ENCODE data around the gene SLC25A53. TPM values are rescaled to one million over a fixed set of nuclear protein-coding genes. Genes with fewer than 3 reads are reported as not detected.

Gene SLC25A53
- total RNA-seq, 1 donor from 2014 or later = 4.3 TPM

- Mint-ChIP-seq H3K4me3 (ENCODE audit: low read depth) (peak overlapping the region; percentile 82), H3K27ac (peak overlapping the region; percentile 46), H3K9me3 (no peaks in the 10 kb centered on the region), H3K27me3 (ENCODE audit: low read depth) (no peaks in the 10 kb centered on the region), H3K4me1 (ENCODE audit: low read depth) (peaks cover 30% of the 10 kb centered on the region), H3K36me3 (ENCODE audit: low read depth) (peaks cover 8% of the 10 kb centered on the region)
- DNase-seq (ENCODE audit: low spot score) = no peak
- intact Hi-C loops (cut with micrococcal nuclease) = loop anchor here (1.0 kb wide), 1 partner anchor 10 kb away; the partner anchor contains the start of gene SLC25A53
Observed at GRCh38 chrX:104166735-104167436, 10.1 kb upstream of the SLC25A53 start.

- H3K36me3 Mint-ChIP-seq (ENCODE audit: low read depth) = peaks cover 8% of the 10 kb centered on the region
- peak; percentile 81 for DNase-seq (ENCODE audit: low spot score)
- no peaks in the 10 kb centered on the region for H3K27me3 Mint-ChIP-seq (ENCODE audit: low read depth)
- intact Hi-C loops (cut with micrococcal nuclease) = loop anchor here (1.0 kb wide), 1 partner anchor 9 kb away; the partner anchor contains the start of gene SLC25A53
- H3K4me1 Mint-ChIP-seq (ENCODE audit: low read depth) = peaks cover 30% of the 10 kb centered on the region
- H3K4me3 Mint-ChIP-seq (ENCODE audit: low read depth) = peak within 1 kb of the TSS; percentile 82
- H3K9me3 Mint-ChIP-seq = no peaks in the 10 kb centered on the region
- H3K27ac Mint-ChIP-seq = peak within 1 kb of the TSS; percentile 81
Observed at GRCh38 chrX:104165894-104166734, 9.3 kb upstream of the SLC25A53 start, which contains the start of gene FAM199X. Gene FAM199X (plus strand): TSS chrX:104166453. CDS start chrX:104166786, 333 bp downstream.

GRCh38 chrX:104151037-104151436, 5.8 kb downstream of the SLC25A53 start:
- H3K4me3 Mint-ChIP-seq (ENCODE audit: low read depth) = no peak overlapping the region
- DNase-seq (ENCODE audit: low spot score) = no peak
- no peaks in the 10 kb centered on the region for H3K27me3 Mint-ChIP-seq (ENCODE audit: low read depth)
- intact Hi-C loops (cut with micrococcal nuclease) = no loop called here
- H3K27ac Mint-ChIP-seq = no peak overlapping the region
- no peaks in the 10 kb centered on the region for H3K9me3 Mint-ChIP-seq
- no peaks in the 10 kb centered on the region for H3K4me1 Mint-ChIP-seq (ENCODE audit: low read depth)
- no peaks in the 10 kb centered on the region for H3K36me3 Mint-ChIP-seq (ENCODE audit: low read depth)

- H3K4me3 Mint-ChIP-seq (ENCODE audit: low read depth) = no peak overlapping the region
- H3K36me3 Mint-ChIP-seq (ENCODE audit: low read depth) = no peaks in the 10 kb centered on the region
- H3K4me1 Mint-ChIP-seq (ENCODE audit: low read depth) = no peaks in the 10 kb centered on the region
- intact Hi-C loops (cut with micrococcal nuclease) = no loop called here
- DNase-seq (ENCODE audit: low spot score) = no peak
- no peak overlapping the region for H3K27ac Mint-ChIP-seq
- no peaks in the 10 kb centered on the region for H3K27me3 Mint-ChIP-seq (ENCODE audit: low read depth)
- H3K9me3 Mint-ChIP-seq = no peaks in the 10 kb centered on the region
Observed at GRCh38 chrX:104141087-104141760, 15.6 kb downstream of the SLC25A53 start.

GRCh38 chrX:104137496-104137895, 19.3 kb downstream of the SLC25A53 start:
- Mint-ChIP-seq H3K4me1 (ENCODE audit: low read depth) (peaks cover 15% of the 10 kb centered on the region), H3K36me3 (ENCODE audit: low read depth) (no peaks in the 10 kb centered on the region), H3K27me3 (ENCODE audit: low read depth) (no peaks in the 10 kb centered on the region), H3K4me3 (ENCODE audit: low read depth) (no peak overlapping the region), H3K9me3 (no peaks in the 10 kb centered on the region), H3K27ac (no peak overlapping the region)
- intact Hi-C loops (cut with micrococcal nuclease) = no loop called here
- no peak for DNase-seq (ENCODE audit: low spot score)

- Mint-ChIP-seq H3K36me3 (ENCODE audit: low read depth) (no peaks in the 10 kb centered on the region), H3K27me3 (ENCODE audit: low read depth) (no peaks in the 10 kb centered on the region), H3K27ac (no peak overlapping the region), H3K4me1 (ENCODE audit: low read depth) (peaks cover 15% of the 10 kb centered on the region), H3K9me3 (no peaks in the 10 kb centered on the region), H3K4me3 (ENCODE audit: low read depth) (no peak overlapping the region)
- peak; percentile 14 for DNase-seq (ENCODE audit: low spot score)
- intact Hi-C loops (cut with micrococcal nuclease) = loop anchor here (1.0 kb wide), 1 partner anchor 38 kb away; no protein-coding TSS in a partner anchor
Observed at GRCh38 chrX:104136241-104137019, 20.4 kb downstream of the SLC25A53 start.

- Mint-ChIP-seq H3K27me3 (ENCODE audit: low read depth) (no peaks in the 10 kb centered on the region), H3K27ac (no peak overlapping the region), H3K36me3 (ENCODE audit: low read depth) (peaks cover 3% of the 10 kb centered on the region), H3K9me3 (no peaks in the 10 kb centered on the region), H3K4me3 (ENCODE audit: low read depth) (no peak overlapping the region), H3K4me1 (ENCODE audit: low read depth) (peaks cover 15% of the 10 kb centered on the region)
- intact Hi-C loops (cut with micrococcal nuclease) = loop anchor here (1.0 kb wide), 1 partner anchor 37 kb away; no protein-coding TSS in a partner anchor
- DNase-seq (ENCODE audit: low spot score) = no peak
Observed at GRCh38 chrX:104135677-104136076, 21.1 kb downstream of the SLC25A53 start.

- H3K9me3 Mint-ChIP-seq = no peaks in the 10 kb centered on the region
- peaks cover 15% of the 10 kb centered on the region for H3K4me1 Mint-ChIP-seq (ENCODE audit: low read depth)
- no peaks in the 10 kb centered on the region for H3K27me3 Mint-ChIP-seq (ENCODE audit: low read depth)
- intact Hi-C loops (cut with micrococcal nuclease) = no loop called here
- DNase-seq (ENCODE audit: low spot score) = no peak
- no peak overlapping the region for H3K4me3 Mint-ChIP-seq (ENCODE audit: low read depth)
- H3K27ac Mint-ChIP-seq = no peak overlapping the region
- peaks cover 8% of the 10 kb centered on the region for H3K36me3 Mint-ChIP-seq (ENCODE audit: low read depth)
Observed at GRCh38 chrX:104134583-104135261, 22.1 kb downstream of the SLC25A53 start.

GRCh38 chrX:104130808-104131207, 26.0 kb downstream of the SLC25A53 start:
- DNase-seq (ENCODE audit: low spot score) = no peak
- intact Hi-C loops (cut with micrococcal nuclease) = no loop called here
- Mint-ChIP-seq H3K36me3 (ENCODE audit: low read depth) (peaks cover 10% of the 10 kb centered on the region), H3K4me3 (ENCODE audit: low read depth) (no peak overlapping the region), H3K27me3 (ENCODE audit: low read depth) (no peaks in the 10 kb centered on the region), H3K9me3 (no peaks in the 10 kb centered on the region), H3K27ac (no peak overlapping the region), H3K4me1 (ENCODE audit: low read depth) (peaks cover 15% of the 10 kb centered on the region)

- Mint-ChIP-seq H3K4me1 (ENCODE audit: low read depth) (peaks cover 8% of the 10 kb centered on the region), H3K36me3 (ENCODE audit: low read depth) (peaks cover 10% of the 10 kb centered on the region), H3K27ac (no peak overlapping the region), H3K4me3 (ENCODE audit: low read depth) (no peak overlapping the region), H3K27me3 (ENCODE audit: low read depth) (no peaks in the 10 kb centered on the region), H3K9me3 (no peaks in the 10 kb centered on the region)
- intact Hi-C loops (cut with micrococcal nuclease) = no loop called here
- no peak for DNase-seq (ENCODE audit: low spot score)
Observed at GRCh38 chrX:104126856-104127255, 30.0 kb downstream of the SLC25A53 start.

- Mint-ChIP-seq H3K4me3 (ENCODE audit: low read depth) (no peak overlapping the region), H3K9me3 (no peaks in the 10 kb centered on the region), H3K27ac (no peak overlapping the region), H3K4me1 (ENCODE audit: low read depth) (peaks cover 15% of the 10 kb centered on the region), H3K27me3 (ENCODE audit: low read depth) (peaks cover 3% of the 10 kb centered on the region), H3K36me3 (ENCODE audit: low read depth) (no peaks in the 10 kb centered on the region)
- intact Hi-C loops (cut with micrococcal nuclease) = no loop called here
- DNase-seq (ENCODE audit: low spot score) = no peak
Observed at GRCh38 chrX:104122829-104123228, 34.0 kb downstream of the SLC25A53 start.

All from activated T-helper 2 cell treated with anti-CD3 and anti-CD28 coated beads, Interferon-gamma antibody, Interleukin-2, Interleukin-4, amounts not matched to agents 10 μg/mL and 5 μg/mL and 100 μg/mL, durations not matched to agents 14 hours and 24 hours and 36 hours (primary cell).